Mesodermal cell (in vitro differentiated cells): ENCODE results near the gene FAM174C. TPM values are rescaled to one million over a fixed set of nuclear protein-coding genes. Genes with fewer than 3 reads are reported as not detected.

ENCODE experiments used
- H3K27ac ChIP-seq: 2 replicates; pipeline ENCODE4 v1.7.0; 2013; ENCODE audit warnings: mild to moderate bottlenecking, low read depth, low read length, moderate library complexity; ENCODE audit not compliant: severe bottlenecking
- H3K36me3 ChIP-seq: 2 replicates; pipeline ENCODE4 v1.7.1; 2013; ENCODE audit warnings: mild to moderate bottlenecking, low read length, moderate library complexity; ENCODE audit not compliant: control insufficient read depth, insufficient read depth
- H3K4me1 ChIP-seq: one replicate; pipeline ENCODE4 v1.7.1; 2013; ENCODE audit warnings: mild to moderate bottlenecking, low read length; ENCODE audit not compliant: insufficient read depth, control insufficient read depth, poor library complexity, severe bottlenecking
- H3K4me3 ChIP-seq: 2 replicates; pipeline ENCODE4 v1.7.0; 2013; ENCODE audit warnings: low read length, control low read depth, mild to moderate bottlenecking; ENCODE audit not compliant: insufficient read depth, poor library complexity, severe bottlenecking; ENCODE audit errors: extremely low read depth
- H3K9me3 ChIP-seq: 2 replicates; pipeline ENCODE4 v1.7.1; 2013; ENCODE audit warnings: mild to moderate bottlenecking, low read length, moderate library complexity; ENCODE audit not compliant: control insufficient read depth
- WGBS, 2 experiments: methylation state at CpG; one replicate each; pipeline ENCODE4 v1.1.5; 2013; ENCODE audit warnings: missing lambda C conversion rate in 2 of 2; ENCODE audit not compliant: insufficient coverage in 2 of 2; 5-methylcytosine and 5-hydroxymethylcytosine counted together
- polyA plus RNA-seq, 2 experiments: library from polyadenylated mRNA; stranded (reverse); fragments of 50-300 nt; gene quantifications; one replicate each; pipeline ENCODE4 v1.2.3, GENCODE V29; 2013

Gene FAM174C
- polyA plus RNA-seq (2013, experiment 1 of 2) = 22.1 TPM
- 19.2 TPM for polyA plus RNA-seq (2013, experiment 2 of 2)

GRCh38 chr19:1275260-1275975 is at the start of gene FAM174C:
FAM174C (plus strand) TSS chr19:1275530; CDS start chr19:1275550, 20 bp downstream.
- Histone ChIP-seq H3K4me1 (peaks cover 33% of the 10 kb centered on the region), H3K4me3 (peak within 1 kb of the TSS; percentile 52), H3K27ac (peak within 1 kb of the TSS; percentile 99), H3K9me3 (no peaks in the 10 kb centered on the region), H3K36me3 (peaks cover 61% of the 10 kb centered on the region)
- WGBS, 2 experiments = 0% methylated on average over 73 to 90 of the region's 98 CpGs

- Histone ChIP-seq H3K4me3 (no peak overlapping the region), H3K9me3 (no peaks in the 10 kb centered on the region), H3K4me1 (peaks cover 2% of the 10 kb centered on the region), H3K27ac (no peak overlapping the region), H3K36me3 (peaks cover 60% of the 10 kb centered on the region)
- 99% methylated on average over 11 of the region's 11 CpGs for whole genome bisulfite sequencing, 2 experiments
Measured at GRCh38 chr19:1226227-1226518, 49.2 kb upstream of the FAM174C start.

- peaks cover 2% of the 10 kb centered on the region for H3K4me1 ChIP-seq
- H3K27ac ChIP-seq = no peak overlapping the region
- H3K4me3 ChIP-seq = no peak overlapping the region
- H3K9me3 ChIP-seq = no peaks in the 10 kb centered on the region
- WGBS, 2 experiments = 95 to 98% methylated on average over 40 to 50 of the region's 50 CpGs
- H3K36me3 ChIP-seq = peaks cover 60% of the 10 kb centered on the region
Measured at GRCh38 chr19:1226522-1227303, 48.6 kb upstream of the FAM174C start.

GRCh38 chr19:1227304-1228054 is 47.9 kb upstream of the FAM174C start:
- H3K9me3 ChIP-seq = no peaks in the 10 kb centered on the region
- no peak overlapping the region for H3K4me3 ChIP-seq
- peaks cover 58% of the 10 kb centered on the region for H3K36me3 ChIP-seq
- H3K27ac ChIP-seq = no peak overlapping the region
- 96 to 97% methylated on average over 44 to 51 of the region's 56 CpGs for WGBS, 2 experiments
- H3K4me1 ChIP-seq = peaks cover 6% of the 10 kb centered on the region

- no peak overlapping the region for H3K4me3 ChIP-seq
- 97 to 98% methylated on average over 85 to 90 of the region's 100 CpGs for WGBS, 2 experiments
- H3K4me1 ChIP-seq = peaks cover 6% of the 10 kb centered on the region
- H3K27ac ChIP-seq = no peak overlapping the region
- peaks cover 59% of the 10 kb centered on the region for H3K36me3 ChIP-seq
- no peaks in the 10 kb centered on the region for H3K9me3 ChIP-seq
Measured at GRCh38 chr19:1228161-1228957, 47.0 kb upstream of the FAM174C start.

GRCh38 chr19:1229056-1229923 is 46.0 kb upstream of the FAM174C start:
- no peak overlapping the region for H3K4me3 ChIP-seq
- peaks cover 58% of the 10 kb centered on the region for H3K36me3 ChIP-seq
- H3K4me1 ChIP-seq = peaks cover 6% of the 10 kb centered on the region
- WGBS, 2 experiments = 97 to 98% methylated on average over 125 to 156 of the region's 158 CpGs
- H3K27ac ChIP-seq = no peak overlapping the region
- H3K9me3 ChIP-seq = no peaks in the 10 kb centered on the region

GRCh38 chr19:1229924-1230782 is 45.2 kb upstream of the FAM174C start:
- Histone ChIP-seq H3K4me1 (peaks cover 6% of the 10 kb centered on the region), H3K4me3 (no peak overlapping the region), H3K9me3 (no peaks in the 10 kb centered on the region), H3K27ac (no peak overlapping the region), H3K36me3 (peaks cover 55% of the 10 kb centered on the region)
- WGBS, 2 experiments = 96 to 98% methylated on average over 39 to 56 of the region's 61 CpGs

- peaks cover 6% of the 10 kb centered on the region for H3K4me1 ChIP-seq
- no peak overlapping the region for H3K4me3 ChIP-seq
- 85 to 89% methylated on average over 13 to 29 of the region's 38 CpGs for WGBS, 2 experiments
- H3K27ac ChIP-seq = no peak overlapping the region
- H3K36me3 ChIP-seq = peaks cover 55% of the 10 kb centered on the region
- H3K9me3 ChIP-seq = no peaks in the 10 kb centered on the region
Measured at GRCh38 chr19:1230783-1231489, 44.4 kb upstream of the FAM174C start.
